SK-N-SH (cell line): ENCODE measurements around the gene HSD11B1L. TPM values are rescaled to one million over a fixed set of nuclear protein-coding genes. Genes with fewer than 3 reads are reported as not detected.

Source experiments
- CTCF ChIA-PET: fragments of 300-600, 350-600 bp; formaldehyde crosslinking; extraction: SDS; loops from one replicate; lab custom pipeline; 2021; lab: Yijun Ruan, JAX
- POLR2A ChIA-PET: fragments of 350-600 bp; sonication (Branson Sonifier 250); formaldehyde crosslinking; extraction: SDS; loops from one replicate; lab custom pipeline; 2020; ENCODE audit warnings: antibody characterized with exemption, inconsistent platforms; lab: Yijun Ruan, JAX
- DNase-seq: peaks from one replicate; pipeline ENCODE4 v3.0.0; 2012
- H2AFZ ChIP-seq: fragments of 200-600 bp; sonication (generic); 2 replicates; pipeline ENCODE4 v1.8.1; 2016; ENCODE audit warnings: antibody characterized with exemption, mild to moderate bottlenecking, low read depth
- H3F3A ChIP-seq: fragments of 200-600 bp; sonication (generic); replicated peaks from 2 replicates; pipeline ENCODE3; 2016; ENCODE audit warnings: antibody characterized with exemption, mild to moderate bottlenecking; ENCODE audit not compliant: insufficient read depth
- H3K27ac ChIP-seq, 2 experiments: fragments of 200-500 bp in 1 of 2; fragments of 200-600 bp in 1 of 2; sonication (Bioruptor generic) in 1 of 2; sonication (generic), shearing (Covaris generic) in 1 of 2; 2 replicates each; pipeline versions ENCODE4 v1.5.1 to v1.6.1; 2014 to 2016; ENCODE audit warnings: low read depth in 2 of 2, inconsistent platforms in 1 of 2, low read length in 1 of 2, mild to moderate bottlenecking in 1 of 2, mixed read lengths in 1 of 2
- H3K27me3 ChIP-seq: fragments of 200-600 bp; sonication (generic), shearing (Covaris generic); 2 replicates; pipeline ENCODE4 v1.6.1; 2016; ENCODE audit warnings: mixed run types; ENCODE audit not compliant: insufficient read depth
- H3K36me3 ChIP-seq, 2 experiments: fragments of 200-500 bp in 1 of 2; fragments of 200-600 bp in 1 of 2; sonication (Bioruptor generic) in 1 of 2; sonication (generic) in 1 of 2; replicated peaks in 1 of 2; 2 replicates each; pipeline versions ENCODE3 to v1.5.1; 2014 to 2016; ENCODE audit warnings: low read length in 1 of 2, mild to moderate bottlenecking in 1 of 2; ENCODE audit not compliant: insufficient read depth in 2 of 2, control insufficient read depth in 1 of 2
- H3K4me1 ChIP-seq, 2 experiments: fragments of 200-500 bp in 1 of 2; fragments of 200-600 bp in 1 of 2; sonication (Bioruptor generic) in 1 of 2; sonication (generic), shearing (Covaris generic) in 1 of 2; 2 replicates each; pipeline versions ENCODE4 v1.5.1 to v1.6.1; 2014 to 2016; ENCODE audit warnings: low read depth in 1 of 2, low read length in 1 of 2, mixed run types in 1 of 2; ENCODE audit not compliant: insufficient read depth in 2 of 2, control insufficient read depth in 1 of 2
- H3K4me2 ChIP-seq: fragments of 200-600 bp; sonication (generic), shearing (Covaris generic); 2 replicates; pipeline ENCODE4 v1.6.1; 2017; ENCODE audit warnings: mixed run types
- H3K4me3 ChIP-seq, 2 experiments: fragments of 200-500 bp in 1 of 2; fragments of 200-600 bp in 1 of 2; sonication (Bioruptor generic) in 1 of 2; sonication (generic), shearing (Covaris generic) in 1 of 2; 2 replicates each; pipeline versions ENCODE4 v1.5.1 to v1.8.1; 2014 to 2016; ENCODE audit warnings: low read depth in 2 of 2, inconsistent platforms in 1 of 2, low read length in 1 of 2, mild to moderate bottlenecking in 1 of 2, mixed read lengths in 1 of 2, moderate library complexity in 1 of 2
- H3K79me2 ChIP-seq: fragments of 200-600 bp; sonication (generic); 2 replicates; pipeline ENCODE4 v1.8.1; 2017; ENCODE audit warnings: mild to moderate bottlenecking; ENCODE audit not compliant: insufficient read depth
- H3K9ac ChIP-seq: fragments of 200-600 bp; sonication (generic); 2 replicates; pipeline ENCODE4 v1.6.1; 2017; ENCODE audit warnings: mixed run types
- H3K9me2 ChIP-seq: fragments of 200-600 bp; sonication (generic); 2 replicates; pipeline ENCODE4 v1.6.1; 2017; ENCODE audit warnings: mixed run types
- H3K9me3 ChIP-seq: fragments of 200-600 bp; sonication (generic); 2 replicates; pipeline ENCODE4 v1.6.1; 2017; ENCODE audit warnings: mixed run types, mild to moderate bottlenecking, moderate library complexity
- H4K20me1 ChIP-seq: fragments of 200-600 bp; sonication (generic); 2 replicates; pipeline ENCODE4 v1.6.1; 2017; ENCODE audit warnings: mild to moderate bottlenecking, mixed run types; ENCODE audit not compliant: insufficient read depth
- EP300 ChIP-seq, 2 experiments: IDR thresholded peaks; 2 replicates each; pipeline versions ENCODE4 v1.4.0 to v1.6.1; 2012; ENCODE audit warnings: borderline replicate concordance in 1 of 2, low read depth in 1 of 2, low read length in 1 of 2
- FOXJ3 ChIP-seq: sonication (generic); formaldehyde crosslinking; IDR thresholded peaks from 2 replicates; pipeline ENCODE4 v1.5.1; 2020; ENCODE audit warnings: mild to moderate bottlenecking, missing genetic modification reagents
- GABPA ChIP-seq: IDR thresholded peaks from 2 replicates; pipeline ENCODE4 v1.4.0; 2012; ENCODE audit warnings: low read depth, mild to moderate bottlenecking
- MEF2A ChIP-seq: IDR thresholded peaks from 2 replicates; pipeline ENCODE4 v1.4.0; 2012; ENCODE audit warnings: low read depth, borderline replicate concordance
- RXRA ChIP-seq: IDR thresholded peaks from 2 replicates; pipeline ENCODE4 v1.4.0; 2012; ENCODE audit warnings: low read depth, mild to moderate bottlenecking, borderline replicate concordance
- SIN3A ChIP-seq: IDR thresholded peaks from 2 replicates; pipeline ENCODE4 v1.6.1; 2012; ENCODE audit warnings: low read depth, mild to moderate bottlenecking, low read length, moderate library complexity, borderline replicate concordance
- TCF12 ChIP-seq: IDR thresholded peaks from 2 replicates; pipeline ENCODE4 v1.4.0; 2012
- YY1 ChIP-seq: IDR thresholded peaks from 2 replicates; pipeline ENCODE4 v1.4.0; 2012; ENCODE audit warnings: low read depth, mild to moderate bottlenecking
- WGBS: methylation state at CpG from one replicate; pipeline ENCODE4 v1.1.6; 2017; ENCODE audit warnings: low lambda C conversion rate; 5-methylcytosine and 5-hydroxymethylcytosine counted together
- polyA plus RNA-seq, 3 experiments: library from polyadenylated mRNA; depleted of rRNA; stranded (reverse); fragments of >200 nt; gene quantifications; 2 replicates each; pipeline ENCODE4 v1.2.3, GENCODE V29; 2012
- TF ChIP-seq, protein P1 (sequence below): fragments of 150-350 bp; IDR thresholded peaks from 2 replicates; pipeline ENCODE4 v1.6.1; 2017; ENCODE audit warnings: antibody characterized with exemption, low read length, low read depth, borderline replicate concordance
- TF ChIP-seq, protein P2 (sequence below): fragments of 150-350 bp; IDR thresholded peaks from 2 replicates; pipeline ENCODE4 v1.6.1; 2016; ENCODE audit warnings: mild to moderate bottlenecking, low read depth, low read length
- TF ChIP-seq, protein P3 (sequence below): IDR thresholded peaks from 2 replicates; pipeline ENCODE4 v1.4.0; 2012; ENCODE audit warnings: low read depth, borderline replicate concordance
- TF ChIP-seq, protein P4 (sequence below): IDR thresholded peaks from 2 replicates; pipeline ENCODE4 v1.6.1; 2012; ENCODE audit warnings: mild to moderate bottlenecking, low read depth, low read length, moderate library complexity

HSD11B1L gene
- polyA plus RNA-seq, 1 of the 3 experiments (the other 2 are of a cell fraction) = 53.3 TPM

DNA sequence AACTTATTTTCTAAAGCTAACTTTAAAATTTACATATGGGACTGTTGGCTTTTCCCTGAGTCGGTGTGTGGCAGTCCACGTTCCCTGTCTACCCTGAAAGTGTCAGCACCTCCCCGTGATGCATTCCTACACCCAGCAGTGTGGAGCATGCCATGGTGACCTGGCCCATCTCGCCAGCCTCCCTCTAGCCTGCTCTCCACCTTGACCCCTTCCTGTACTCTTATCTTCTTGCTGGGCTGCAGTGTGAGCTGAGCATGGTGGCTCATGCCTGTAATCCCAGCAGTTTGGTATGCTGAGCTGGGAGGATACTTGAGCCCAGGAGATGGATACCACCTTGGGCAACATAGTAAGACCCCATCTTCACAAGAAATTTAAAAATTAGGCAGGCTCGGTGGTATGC lies 25.9 kb upstream of the HSD11B1L start:
- Histone ChIP-seq H3K4me2 (no peak overlapping the region), H2AFZ (no peak overlapping the region), H3K9me2 (no peaks in the 10 kb centered on the region), H3K4me1 (no peaks in the 10 kb centered on the region), H3K27me3 (no peaks in the 10 kb centered on the region), H3K4me3 (no peak overlapping the region), H3F3A (peaks cover 5% of the 10 kb centered on the region), H3K79me2 (peaks cover 13% of the 10 kb centered on the region; the same call in 1 of the 2 replicates), H3K27ac (no peak overlapping the region), H3K9me3 (no peaks in the 10 kb centered on the region)
- DNase-seq = no peak
- POLR2A ChIA-PET = no interaction called here
- CTCF ChIA-PET = interaction anchor here (1.0 to 1.4 kb wide), 3 partner anchors 10 to 35 kb away, joined by 3 to 4 read pairs (median 3); partner anchors contain the start of gene RPL36
- no peak for TF ChIP-seq TCF12
- TF ChIP-seq, protein P1, sequence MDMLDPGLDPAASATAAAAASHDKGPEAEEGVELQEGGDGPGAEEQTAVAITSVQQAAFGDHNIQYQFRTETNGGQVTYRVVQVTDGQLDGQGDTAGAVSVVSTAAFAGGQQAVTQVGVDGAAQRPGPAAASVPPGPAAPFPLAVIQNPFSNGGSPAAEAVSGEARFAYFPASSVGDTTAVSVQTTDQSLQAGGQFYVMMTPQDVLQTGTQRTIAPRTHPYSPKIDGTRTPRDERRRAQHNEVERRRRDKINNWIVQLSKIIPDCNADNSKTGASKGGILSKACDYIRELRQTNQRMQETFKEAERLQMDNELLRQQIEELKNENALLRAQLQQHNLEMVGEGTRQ = no peak
- TF ChIP-seq YY1 = no peak
- TF ChIP-seq, protein P2, sequence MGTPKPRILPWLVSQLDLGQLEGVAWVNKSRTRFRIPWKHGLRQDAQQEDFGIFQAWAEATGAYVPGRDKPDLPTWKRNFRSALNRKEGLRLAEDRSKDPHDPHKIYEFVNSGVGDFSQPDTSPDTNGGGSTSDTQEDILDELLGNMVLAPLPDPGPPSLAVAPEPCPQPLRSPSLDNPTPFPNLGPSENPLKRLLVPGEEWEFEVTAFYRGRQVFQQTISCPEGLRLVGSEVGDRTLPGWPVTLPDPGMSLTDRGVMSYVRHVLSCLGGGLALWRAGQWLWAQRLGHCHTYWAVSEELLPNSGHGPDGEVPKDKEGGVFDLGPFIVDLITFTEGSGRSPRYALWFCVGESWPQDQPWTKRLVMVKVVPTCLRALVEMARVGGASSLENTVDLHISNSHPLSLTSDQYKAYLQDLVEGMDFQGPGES = no peak
- no peak for TF ChIP-seq RXRA
- TF ChIP-seq, protein P3, sequence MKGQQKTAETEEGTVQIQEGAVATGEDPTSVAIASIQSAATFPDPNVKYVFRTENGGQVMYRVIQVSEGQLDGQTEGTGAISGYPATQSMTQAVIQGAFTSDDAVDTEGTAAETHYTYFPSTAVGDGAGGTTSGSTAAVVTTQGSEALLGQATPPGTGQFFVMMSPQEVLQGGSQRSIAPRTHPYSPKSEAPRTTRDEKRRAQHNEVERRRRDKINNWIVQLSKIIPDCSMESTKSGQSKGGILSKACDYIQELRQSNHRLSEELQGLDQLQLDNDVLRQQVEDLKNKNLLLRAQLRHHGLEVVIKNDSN = no peak
- no peak for TF ChIP-seq GABPA
- no peak for TF ChIP-seq MEF2A
- TF ChIP-seq, protein P4, sequence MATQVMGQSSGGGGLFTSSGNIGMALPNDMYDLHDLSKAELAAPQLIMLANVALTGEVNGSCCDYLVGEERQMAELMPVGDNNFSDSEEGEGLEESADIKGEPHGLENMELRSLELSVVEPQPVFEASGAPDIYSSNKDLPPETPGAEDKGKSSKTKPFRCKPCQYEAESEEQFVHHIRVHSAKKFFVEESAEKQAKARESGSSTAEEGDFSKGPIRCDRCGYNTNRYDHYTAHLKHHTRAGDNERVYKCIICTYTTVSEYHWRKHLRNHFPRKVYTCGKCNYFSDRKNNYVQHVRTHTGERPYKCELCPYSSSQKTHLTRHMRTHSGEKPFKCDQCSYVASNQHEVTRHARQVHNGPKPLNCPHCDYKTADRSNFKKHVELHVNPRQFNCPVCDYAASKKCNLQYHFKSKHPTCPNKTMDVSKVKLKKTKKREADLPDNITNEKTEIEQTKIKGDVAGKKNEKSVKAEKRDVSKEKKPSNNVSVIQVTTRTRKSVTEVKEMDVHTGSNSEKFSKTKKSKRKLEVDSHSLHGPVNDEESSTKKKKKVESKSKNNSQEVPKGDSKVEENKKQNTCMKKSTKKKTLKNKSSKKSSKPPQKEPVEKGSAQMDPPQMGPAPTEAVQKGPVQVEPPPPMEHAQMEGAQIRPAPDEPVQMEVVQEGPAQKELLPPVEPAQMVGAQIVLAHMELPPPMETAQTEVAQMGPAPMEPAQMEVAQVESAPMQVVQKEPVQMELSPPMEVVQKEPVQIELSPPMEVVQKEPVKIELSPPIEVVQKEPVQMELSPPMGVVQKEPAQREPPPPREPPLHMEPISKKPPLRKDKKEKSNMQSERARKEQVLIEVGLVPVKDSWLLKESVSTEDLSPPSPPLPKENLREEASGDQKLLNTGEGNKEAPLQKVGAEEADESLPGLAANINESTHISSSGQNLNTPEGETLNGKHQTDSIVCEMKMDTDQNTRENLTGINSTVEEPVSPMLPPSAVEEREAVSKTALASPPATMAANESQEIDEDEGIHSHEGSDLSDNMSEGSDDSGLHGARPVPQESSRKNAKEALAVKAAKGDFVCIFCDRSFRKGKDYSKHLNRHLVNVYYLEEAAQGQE = no peak
- TF ChIP-seq EP300 (IDR thresholded peaks at IDR 0.05; ENCODE audit: borderline replicate concordance in 1 of 2, low read depth in 1 of 2, low read length in 1 of 2) = no peak
- no peak for TF ChIP-seq FOXJ3 (CRISPR knock-in tag)
- no peak for TF ChIP-seq SIN3A
- TF ChIP-seq, all 33 proteins: peak for 0
- 93% methylated on average over 5 of the region's 5 CpGs for WGBS
- peaks cover 55 to 56% of the 10 kb centered on the region in 2 experiments for H3K36me3 ChIP-seq
- H3K9ac ChIP-seq = no peak overlapping the region
- no peaks in the 10 kb centered on the region for H4K20me1 ChIP-seq
